Calu3 (cell line): Measurements from ENCODE around the gene ILK. TPM values are rescaled to one million over a fixed set of nuclear protein-coding genes. Genes with fewer than 3 reads are reported as not detected.

Experiments used
- BruUV-seq: library from RNA; stranded (reverse); fragments of 400-500 nt; replicated peaks from 2 replicates; lab custom pipeline; 2021; lab: Mats Ljungman, UMichigan
- CTCF ChIA-PET: fragments of 300-600 bp; sonication (Branson Sonifier 250); formaldehyde crosslinking; loops from one replicate; lab custom pipeline; 2022; ENCODE audit warnings: antibody characterized with exemption; lab: Charles Lee
- DNase-seq: peaks from one replicate; pipeline ENCODE4 v3.0.0; 2022
- H3K27ac Mint-ChIP-seq: one replicate; pipeline ENCODE4 v1.8.0; 2022; ENCODE audit warnings: mixed read lengths; ENCODE audit not compliant: unreplicated experiment
- H3K27me3 Mint-ChIP-seq: one replicate; pipeline ENCODE4 v1.8.0; 2022; ENCODE audit warnings: mixed read lengths; ENCODE audit not compliant: unreplicated experiment
- H3K36me3 Mint-ChIP-seq: one replicate; pipeline ENCODE4 v1.8.0; 2022; ENCODE audit warnings: mild to moderate bottlenecking, moderate library complexity, mixed read lengths; ENCODE audit not compliant: insufficient read depth, unreplicated experiment
- H3K4me1 Mint-ChIP-seq: one replicate; pipeline ENCODE4 v1.8.0; 2022; ENCODE audit warnings: mild to moderate bottlenecking, low read depth, mixed read lengths; ENCODE audit not compliant: unreplicated experiment
- H3K4me3 Mint-ChIP-seq: one replicate; pipeline ENCODE4 v1.8.0; 2022; ENCODE audit warnings: mild to moderate bottlenecking, low read depth, moderate library complexity, mixed read lengths; ENCODE audit not compliant: unreplicated experiment
- H3K9me3 Mint-ChIP-seq: one replicate; pipeline ENCODE4 v1.8.0; 2022; ENCODE audit warnings: low read depth, mixed read lengths; ENCODE audit not compliant: unreplicated experiment
- intact Hi-C: fragments of 100-400 bp; cut with micrococcal nuclease; formaldehyde crosslinking; loops from one replicate; pipeline ENCODE4 v1.10.0; 2022; ENCODE audit not compliant: unreplicated experiment
- total RNA-seq: library from RNA; stranded (reverse); gene quantifications from 2 replicates; pipeline ENCODE4 v1.2.3, GENCODE V29; 2022
- TF ChIP-seq, protein P1 (sequence below): fragments of 200-600 bp; IDR thresholded peaks from one replicate; pipeline ENCODE4 v1.8.0; 2022; ENCODE audit warnings: antibody characterized with exemption; ENCODE audit not compliant: unreplicated experiment

The ILK gene
- total RNA-seq, 1 experiment from 2014 or later, result 85.7 TPM

GRCh38 chr11:6563121-6563619 lies 40.4 kb upstream of the ILK start:
- no peaks in the 10 kb centered on the region for H3K27me3 Mint-ChIP-seq
- peaks cover 15% of the 10 kb centered on the region for H3K36me3 Mint-ChIP-seq
- H3K27ac Mint-ChIP-seq, result no peak overlapping the region
- BruUV-seq, result no TSS peak
- TF ChIP-seq, protein P1, sequence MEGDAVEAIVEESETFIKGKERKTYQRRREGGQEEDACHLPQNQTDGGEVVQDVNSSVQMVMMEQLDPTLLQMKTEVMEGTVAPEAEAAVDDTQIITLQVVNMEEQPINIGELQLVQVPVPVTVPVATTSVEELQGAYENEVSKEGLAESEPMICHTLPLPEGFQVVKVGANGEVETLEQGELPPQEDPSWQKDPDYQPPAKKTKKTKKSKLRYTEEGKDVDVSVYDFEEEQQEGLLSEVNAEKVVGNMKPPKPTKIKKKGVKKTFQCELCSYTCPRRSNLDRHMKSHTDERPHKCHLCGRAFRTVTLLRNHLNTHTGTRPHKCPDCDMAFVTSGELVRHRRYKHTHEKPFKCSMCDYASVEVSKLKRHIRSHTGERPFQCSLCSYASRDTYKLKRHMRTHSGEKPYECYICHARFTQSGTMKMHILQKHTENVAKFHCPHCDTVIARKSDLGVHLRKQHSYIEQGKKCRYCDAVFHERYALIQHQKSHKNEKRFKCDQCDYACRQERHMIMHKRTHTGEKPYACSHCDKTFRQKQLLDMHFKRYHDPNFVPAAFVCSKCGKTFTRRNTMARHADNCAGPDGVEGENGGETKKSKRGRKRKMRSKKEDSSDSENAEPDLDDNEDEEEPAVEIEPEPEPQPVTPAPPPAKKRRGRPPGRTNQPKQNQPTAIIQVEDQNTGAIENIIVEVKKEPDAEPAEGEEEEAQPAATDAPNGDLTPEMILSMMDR, result no peak
- no peaks in the 10 kb centered on the region for H3K9me3 Mint-ChIP-seq
- intact Hi-C loops, result no loop called here
- no peak for DNase-seq
- no peaks in the 10 kb centered on the region for H3K4me1 Mint-ChIP-seq
- H3K4me3 Mint-ChIP-seq, result no peak overlapping the region
- CTCF ChIA-PET, result interaction anchor here (0.6 kb wide), 1 partner anchor 186 kb away, joined by 4 read pairs; no protein-coding TSS in a partner anchor

DNA sequence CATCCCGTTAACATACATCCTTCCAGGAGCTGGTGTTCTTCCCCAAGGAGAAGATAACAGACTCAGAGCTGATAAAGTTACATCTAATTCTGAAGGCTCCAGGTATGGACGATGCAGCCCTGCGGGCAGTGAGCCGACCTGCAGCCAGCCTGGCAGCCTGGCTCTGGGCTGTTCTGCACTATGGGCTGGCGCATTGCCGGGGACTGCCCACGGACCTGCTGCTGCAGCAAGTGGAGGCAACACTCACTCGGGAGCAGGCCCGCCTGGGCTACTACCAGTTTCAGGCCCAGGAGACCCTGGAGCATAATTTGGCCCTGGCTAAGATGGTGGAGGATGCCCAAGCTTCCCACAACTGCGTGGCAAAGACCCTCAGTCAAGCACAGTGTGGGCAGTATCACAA lies 39.9 kb upstream of the ILK start:
- Mint-ChIP-seq H3K9me3 (no peaks in the 10 kb centered on the region), H3K4me3 (no peak overlapping the region), H3K27ac (no peak overlapping the region), H3K36me3 (peaks cover 13% of the 10 kb centered on the region), H3K4me1 (no peaks in the 10 kb centered on the region), H3K27me3 (no peaks in the 10 kb centered on the region)
- TF ChIP-seq, protein P1, result no peak
- DNase-seq, result no peak
- intact Hi-C loops, result no loop called here
- BruUV-seq, result no TSS peak
- CTCF ChIA-PET, result interaction anchor here (0.6 kb wide), 1 partner anchor 187 kb away, joined by 4 read pairs; no protein-coding TSS in a partner anchor

- no peak overlapping the region for H3K4me3 Mint-ChIP-seq
- H3K9me3 Mint-ChIP-seq, result no peaks in the 10 kb centered on the region
- no peaks in the 10 kb centered on the region for H3K4me1 Mint-ChIP-seq
Observed at GRCh38 chr11:6565325-6565724, 38.2 kb upstream of the ILK start.

GRCh38 chr11:6565988-6566703 lies 37.4 kb upstream of the ILK start:
- intact Hi-C loops, result no loop called here
- CTCF ChIA-PET, result no interaction called here
- no peaks in the 10 kb centered on the region for H3K4me1 Mint-ChIP-seq
- H3K36me3 Mint-ChIP-seq, result peaks cover 15% of the 10 kb centered on the region
- no TSS peak for BruUV-seq
- H3K27ac Mint-ChIP-seq, result no peak overlapping the region
- H3K9me3 Mint-ChIP-seq, result no peaks in the 10 kb centered on the region
- TF ChIP-seq, protein P1, result no peak
- no peaks in the 10 kb centered on the region for H3K27me3 Mint-ChIP-seq
- no peak overlapping the region for H3K4me3 Mint-ChIP-seq
- no peak for DNase-seq

More at GRCh38 chr11:6565325-6565724, 38.2 kb upstream of the ILK start:
- CTCF ChIA-PET, result no interaction called here
- no peaks in the 10 kb centered on the region for H3K27me3 Mint-ChIP-seq
- no TSS peak for BruUV-seq
- TF ChIP-seq, protein P1, result no peak
- no peak overlapping the region for H3K27ac Mint-ChIP-seq
- intact Hi-C loops, result no loop called here
- no peak for DNase-seq
- H3K36me3 Mint-ChIP-seq, result peaks cover 15% of the 10 kb centered on the region
